ENCODE results near the gene IQSEC3.

DNA sequence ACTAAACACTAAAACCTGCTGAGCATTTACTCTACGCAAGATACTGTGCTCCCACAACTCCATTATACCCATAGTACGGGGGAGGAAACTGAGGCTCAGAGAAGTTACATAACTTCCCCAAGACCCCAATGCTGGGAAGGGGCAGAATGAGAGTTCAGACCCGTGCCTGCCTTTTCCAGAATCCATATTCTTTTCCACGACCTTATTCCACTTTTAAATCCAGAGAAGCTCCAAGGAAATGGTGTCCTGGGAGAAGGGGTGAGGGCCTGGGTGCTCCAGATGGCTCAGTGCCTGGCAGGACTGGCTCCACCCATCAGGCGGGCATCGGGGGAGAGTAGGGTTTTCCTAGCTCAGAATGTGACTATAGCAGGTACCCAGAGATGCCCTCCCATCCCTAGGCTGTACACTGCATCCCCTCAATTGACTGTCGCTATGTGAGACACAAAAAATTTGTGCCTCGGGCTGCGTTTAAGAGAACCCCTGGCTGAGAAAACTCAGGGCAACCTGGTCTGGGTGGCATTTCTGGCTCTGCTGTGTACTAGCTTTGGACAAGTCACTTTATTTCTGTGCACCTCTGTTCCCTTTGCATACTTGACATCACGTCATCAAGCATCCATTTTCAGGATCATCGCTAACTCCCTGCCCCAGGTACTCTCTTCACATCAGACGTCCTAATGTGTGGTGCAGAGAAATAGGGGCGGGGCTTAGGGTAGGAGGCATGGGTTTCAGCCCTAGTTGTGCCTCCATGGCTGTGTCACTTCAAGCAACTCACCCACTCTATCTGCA lies 11.6 kb upstream of the IQSEC3 start:
- TF ChIP-seq, protein P1, sequence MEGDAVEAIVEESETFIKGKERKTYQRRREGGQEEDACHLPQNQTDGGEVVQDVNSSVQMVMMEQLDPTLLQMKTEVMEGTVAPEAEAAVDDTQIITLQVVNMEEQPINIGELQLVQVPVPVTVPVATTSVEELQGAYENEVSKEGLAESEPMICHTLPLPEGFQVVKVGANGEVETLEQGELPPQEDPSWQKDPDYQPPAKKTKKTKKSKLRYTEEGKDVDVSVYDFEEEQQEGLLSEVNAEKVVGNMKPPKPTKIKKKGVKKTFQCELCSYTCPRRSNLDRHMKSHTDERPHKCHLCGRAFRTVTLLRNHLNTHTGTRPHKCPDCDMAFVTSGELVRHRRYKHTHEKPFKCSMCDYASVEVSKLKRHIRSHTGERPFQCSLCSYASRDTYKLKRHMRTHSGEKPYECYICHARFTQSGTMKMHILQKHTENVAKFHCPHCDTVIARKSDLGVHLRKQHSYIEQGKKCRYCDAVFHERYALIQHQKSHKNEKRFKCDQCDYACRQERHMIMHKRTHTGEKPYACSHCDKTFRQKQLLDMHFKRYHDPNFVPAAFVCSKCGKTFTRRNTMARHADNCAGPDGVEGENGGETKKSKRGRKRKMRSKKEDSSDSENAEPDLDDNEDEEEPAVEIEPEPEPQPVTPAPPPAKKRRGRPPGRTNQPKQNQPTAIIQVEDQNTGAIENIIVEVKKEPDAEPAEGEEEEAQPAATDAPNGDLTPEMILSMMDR (IDR thresholded peaks at IDR 0.05; ENCODE audit: poor library complexity, severe bottlenecking): no peak
- TF ChIP-seq POLR2AphosphoS5 (IDR thresholded peaks at IDR 0.05): no peak

Measured in neural cell (in vitro differentiated cells).